Diencephalon (tissue), 1 donor: ENCODE results near the gene BPIFB1. TPM values are rescaled to one million over a fixed set of nuclear protein-coding genes. Genes with fewer than 3 reads are reported as not detected.

ENCODE experiments used
- total RNA-seq: library from RNA; depleted of rRNA; stranded (reverse); fragments of >200 nt; gene quantifications from one replicate; pipeline ENCODE4 v1.2.3, GENCODE V29; 2014

The BPIFB1 gene, protein sequence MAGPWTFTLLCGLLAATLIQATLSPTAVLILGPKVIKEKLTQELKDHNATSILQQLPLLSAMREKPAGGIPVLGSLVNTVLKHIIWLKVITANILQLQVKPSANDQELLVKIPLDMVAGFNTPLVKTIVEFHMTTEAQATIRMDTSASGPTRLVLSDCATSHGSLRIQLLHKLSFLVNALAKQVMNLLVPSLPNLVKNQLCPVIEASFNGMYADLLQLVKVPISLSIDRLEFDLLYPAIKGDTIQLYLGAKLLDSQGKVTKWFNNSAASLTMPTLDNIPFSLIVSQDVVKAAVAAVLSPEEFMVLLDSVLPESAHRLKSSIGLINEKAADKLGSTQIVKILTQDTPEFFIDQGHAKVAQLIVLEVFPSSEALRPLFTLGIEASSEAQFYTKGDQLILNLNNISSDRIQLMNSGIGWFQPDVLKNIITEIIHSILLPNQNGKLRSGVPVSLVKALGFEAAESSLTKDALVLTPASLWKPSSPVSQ
- total RNA-seq: not detected

DNA sequence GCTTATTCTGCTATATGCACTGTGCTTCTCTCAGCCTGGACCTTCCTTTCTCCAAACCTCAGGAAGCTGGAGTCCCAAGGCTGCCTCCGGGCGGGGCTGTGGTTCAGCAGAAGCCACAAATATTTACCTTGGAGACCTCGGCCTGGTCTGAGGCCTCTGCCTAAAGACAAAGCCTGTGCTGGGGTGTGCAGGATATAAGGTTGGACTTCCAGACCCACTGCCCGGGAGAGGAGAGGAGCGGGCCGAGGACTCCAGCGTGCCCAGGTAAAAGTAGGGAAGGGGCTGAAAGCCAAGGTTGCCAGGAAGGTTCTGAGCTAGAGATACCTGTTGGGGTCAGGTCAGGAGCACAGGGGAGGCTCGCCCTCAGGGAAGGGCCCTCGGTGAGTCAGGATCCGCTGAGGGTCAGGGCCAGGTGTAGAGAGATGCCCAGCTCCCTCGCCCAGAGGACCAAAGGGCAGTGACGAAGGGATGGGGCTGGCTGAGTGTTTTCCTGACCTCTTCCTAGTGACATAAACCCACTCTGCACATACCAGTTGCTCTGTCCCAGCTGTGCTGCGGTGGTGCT lies at the start of gene BPIFB1:
TSS of gene BPIFB1 (plus strand) at position 224 of the 565 bp plus-strand sequence. CDS start 2,860 bp downstream, outside the sequence.

DNA sequence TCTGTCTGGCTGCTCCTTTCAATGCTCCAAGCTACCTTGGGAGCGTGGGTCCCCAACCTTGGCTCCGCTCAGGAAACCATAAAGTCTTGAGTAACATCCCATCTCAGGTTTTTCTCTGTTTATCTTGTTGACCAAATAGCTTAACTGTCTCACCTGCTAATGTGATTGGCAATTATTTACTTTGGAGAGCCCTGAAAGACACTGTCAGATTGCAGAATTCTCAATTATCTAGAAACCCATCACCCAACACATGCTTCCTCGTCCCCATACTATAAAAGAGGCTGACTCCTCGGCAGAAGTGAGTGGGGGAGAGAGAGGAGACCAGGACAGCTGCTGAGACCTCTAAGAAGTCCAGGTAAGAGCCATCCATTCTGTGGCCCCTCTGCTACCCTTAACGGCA lies 47.3 kb upstream of the BPIFB1 start, which contains the start of gene BPIFA1:
TSS of gene BPIFA1 (plus strand) at position 301 of the 400 bp plus-strand sequence. CDS start 1,716 bp downstream, outside the sequence.

Other genes starting within 250 kb of the BPIFB1 start
- not detected for gene BPIFB3, start 229.3 kb upstream of the BPIFB1 start, total RNA-seq
- gene BPIFB4, start 203.6 kb upstream of the BPIFB1 start, total RNA-seq: not detected
- not detected for gene BPIFA2, start 115.1 kb upstream of the BPIFB1 start, total RNA-seq
- not detected for gene BPIFA3, start 65.9 kb upstream of the BPIFB1 start, total RNA-seq
- not detected for gene BPIFA1, start 47.2 kb upstream of the BPIFB1 start, total RNA-seq
- gene CDK5RAP1, start 118.3 kb downstream of the BPIFB1 start, total RNA-seq: 39.0 TPM
- gene SNTA1, start 160.5 kb downstream of the BPIFB1 start, total RNA-seq: 22.1 TPM
- gene CBFA2T2, start 206.9 kb downstream of the BPIFB1 start, total RNA-seq: 23.5 TPM